ENCODE measurements around the gene ADH1A.
"Not testable (repeated sequence)": the region's sequence is repeated elsewhere in the genome, so short reads cannot be mapped to it uniquely, and the experiment has no call there.

ADH1A gene

GRCh38 chr4:99248714-99249113 lies 42.1 kb downstream of the ADH1A start:
- no peak overlapping the region for H2BK120ac ChIP-seq (ENCODE audit: insufficient read depth, low read length, poor library complexity)
- H3K27ac ChIP-seq (ENCODE audit: low read depth, low read length), result no peak overlapping the region
- H3K36me3 ChIP-seq (ENCODE audit: control insufficient read depth in 1 of 2, insufficient read depth in 2 of 2, low read length in 2 of 2), result no peaks in the 10 kb centered on the region
- no peak overlapping the region for H4K8ac ChIP-seq (ENCODE audit: low read depth, low read length)
- no peak overlapping the region for H3K18ac ChIP-seq (ENCODE audit: low read length)
- H3K9me3 ChIP-seq (ENCODE audit: insufficient read depth, low read depth, low read length), result no peaks in the 10 kb centered on the region
- H3K14ac ChIP-seq (ENCODE audit: low read length), result no peak overlapping the region
- no peak overlapping the region for H3K23ac ChIP-seq (ENCODE audit: low read length)
- H3K4me1 ChIP-seq (ENCODE audit: control insufficient read depth in 1 of 2, insufficient read depth in 2 of 2, low read length in 2 of 2), result peaks cover 0 to 4% of the 10 kb centered on the region in 2 experiments
- WGBS (ENCODE audit: extremely low coverage, insufficient coverage, insufficient read length), result no CpG with 5 or more reads among the region's 1 CpG
- no peaks in the 10 kb centered on the region for H3K79me1 ChIP-seq (ENCODE audit: low read length)
- H3K4ac ChIP-seq (ENCODE audit: low read depth, low read length), result no peak overlapping the region
- DNase-seq, result no peak
- no peak overlapping the region for H2BK12ac ChIP-seq (ENCODE audit: low read length)
- no peaks in the 10 kb centered on the region for H3K79me2 ChIP-seq (ENCODE audit: control insufficient read depth, insufficient read depth, low read length, poor library complexity)
- no peak overlapping the region for H3K4me3 ChIP-seq (ENCODE audit: low read depth, low read length)
- H2BK5ac ChIP-seq (ENCODE audit: low read depth, low read length, poor library complexity), result no peak overlapping the region
- H4K91ac ChIP-seq (ENCODE audit: low read depth, low read length), result no peak overlapping the region
- no peak overlapping the region for H2AK5ac ChIP-seq (ENCODE audit: low read length)
- H3K4me2 ChIP-seq (ENCODE audit: low read length), result no peak overlapping the region
- no peak overlapping the region for H2AFZ ChIP-seq (ENCODE audit: insufficient read depth, low read length, poor library complexity)
- no peaks in the 10 kb centered on the region for H3K27me3 ChIP-seq (ENCODE audit: insufficient read depth, low read length)
- no peak overlapping the region for H3K9ac ChIP-seq (ENCODE audit: low read length)
- H4K12ac ChIP-seq (ENCODE audit: low read depth, low read length), result no peak overlapping the region

GRCh38 chr4:99235955-99236354 lies 54.8 kb downstream of the ADH1A start:
- no peak overlapping the region for H2BK5ac ChIP-seq (ENCODE audit: low read depth, low read length, poor library complexity)
- no peak overlapping the region for H3K18ac ChIP-seq (ENCODE audit: low read length)
- no peak overlapping the region for H3K14ac ChIP-seq (ENCODE audit: low read length)
- no peak overlapping the region for H4K8ac ChIP-seq (ENCODE audit: low read depth, low read length)
- no peaks in the 10 kb centered on the region for H3K79me1 ChIP-seq (ENCODE audit: low read length)
- H3K23ac ChIP-seq (ENCODE audit: low read length), result no peak overlapping the region
- H3K4me2 ChIP-seq (ENCODE audit: low read length), result no peak overlapping the region
- H2BK120ac ChIP-seq (ENCODE audit: insufficient read depth, low read length, poor library complexity), result no peak overlapping the region
- DNase-seq, result peak in 1 of 2 donors; percentile 38
- no CpG with 5 or more reads among the region's 1 CpG for WGBS (ENCODE audit: extremely low coverage, insufficient coverage, insufficient read length)
- no peak overlapping the region for H2AK5ac ChIP-seq (ENCODE audit: low read length)
- H2AFZ ChIP-seq (ENCODE audit: insufficient read depth, low read length, poor library complexity), result no peak overlapping the region
- H4K12ac ChIP-seq (ENCODE audit: low read depth, low read length), result no peak overlapping the region
- no peak overlapping the region for H3K9ac ChIP-seq (ENCODE audit: low read length)
- no peaks in the 10 kb centered on the region for H3K27me3 ChIP-seq (ENCODE audit: insufficient read depth, low read length)
- no peak overlapping the region for H3K27ac ChIP-seq (ENCODE audit: low read depth, low read length)
- no peak overlapping the region for H4K91ac ChIP-seq (ENCODE audit: low read depth, low read length)
- H3K36me3 ChIP-seq (ENCODE audit: control insufficient read depth in 1 of 2, insufficient read depth in 2 of 2, low read length in 2 of 2), result no peaks in the 10 kb centered on the region
- H3K9me3 ChIP-seq (ENCODE audit: insufficient read depth, low read depth, low read length), result no peaks in the 10 kb centered on the region
- no peak overlapping the region for H3K4me3 ChIP-seq (ENCODE audit: low read depth, low read length)
- H2BK12ac ChIP-seq (ENCODE audit: low read length), result no peak overlapping the region
- H3K4me1 ChIP-seq (ENCODE audit: control insufficient read depth in 1 of 2, insufficient read depth in 2 of 2, low read length in 2 of 2), result peaks cover 4 to 8% of the 10 kb centered on the region in 2 experiments
- no peaks in the 10 kb centered on the region for H3K79me2 ChIP-seq (ENCODE audit: control insufficient read depth, insufficient read depth, low read length, poor library complexity)
- H3K4ac ChIP-seq (ENCODE audit: low read depth, low read length), result no peak overlapping the region

GRCh38 chr4:99234331-99235010 lies 56.3 kb downstream of the ADH1A start:
- H3K18ac ChIP-seq (ENCODE audit: low read length), result no peak overlapping the region
- H4K91ac ChIP-seq (ENCODE audit: low read depth, low read length), result no peak overlapping the region
- WGBS (ENCODE audit: extremely low coverage, insufficient coverage, insufficient read length), result no CpG with 5 or more reads among the region's 2 CpGs
- no peak overlapping the region for H2AFZ ChIP-seq (ENCODE audit: insufficient read depth, low read length, poor library complexity)
- no peak overlapping the region for H2BK120ac ChIP-seq (ENCODE audit: insufficient read depth, low read length, poor library complexity)
- no peak overlapping the region for H3K4me3 ChIP-seq (ENCODE audit: low read depth, low read length)
- no peak overlapping the region for H3K9ac ChIP-seq (ENCODE audit: low read length)
- no peak overlapping the region for H3K14ac ChIP-seq (ENCODE audit: low read length)
- H3K4ac ChIP-seq (ENCODE audit: low read depth, low read length), result no peak overlapping the region
- no peak overlapping the region for H4K12ac ChIP-seq (ENCODE audit: low read depth, low read length)
- H3K79me2 ChIP-seq (ENCODE audit: control insufficient read depth, insufficient read depth, low read length, poor library complexity), result no peaks in the 10 kb centered on the region
- no peak overlapping the region for H2BK5ac ChIP-seq (ENCODE audit: low read depth, low read length, poor library complexity)
- peaks cover 4 to 8% of the 10 kb centered on the region in 2 experiments for H3K4me1 ChIP-seq (ENCODE audit: control insufficient read depth in 1 of 2, insufficient read depth in 2 of 2, low read length in 2 of 2)
- H4K8ac ChIP-seq (ENCODE audit: low read depth, low read length), result no peak overlapping the region
- H3K23ac ChIP-seq (ENCODE audit: low read length), result no peak overlapping the region
- no peak overlapping the region for H2BK12ac ChIP-seq (ENCODE audit: low read length)
- no peaks in the 10 kb centered on the region for H3K27me3 ChIP-seq (ENCODE audit: insufficient read depth, low read length)
- H3K9me3 ChIP-seq (ENCODE audit: insufficient read depth, low read depth, low read length), result no peaks in the 10 kb centered on the region
- no peaks in the 10 kb centered on the region for H3K79me1 ChIP-seq (ENCODE audit: low read length)
- H3K4me2 ChIP-seq (ENCODE audit: low read length), result no peak overlapping the region
- H3K27ac ChIP-seq (ENCODE audit: low read depth, low read length), result no peak overlapping the region
- no peaks in the 10 kb centered on the region for H3K36me3 ChIP-seq (ENCODE audit: control insufficient read depth in 1 of 2, insufficient read depth in 2 of 2, low read length in 2 of 2)
- no peak overlapping the region for H2AK5ac ChIP-seq (ENCODE audit: low read length)
- peak; percentile 51 to 57 for DNase-seq

- H3K23ac ChIP-seq (ENCODE audit: low read length); H3K79me2 ChIP-seq (ENCODE audit: control insufficient read depth, insufficient read depth, low read length, poor library complexity); H3K9me3 ChIP-seq (ENCODE audit: insufficient read depth, low read depth, low read length); H3K79me1 ChIP-seq (ENCODE audit: low read length); H3K14ac ChIP-seq (ENCODE audit: low read length); H3K36me3 ChIP-seq (ENCODE audit: control insufficient read depth in 1 of 2, insufficient read depth in 2 of 2, low read length in 2 of 2); H4K91ac ChIP-seq (ENCODE audit: low read depth, low read length); H3K27me3 ChIP-seq (ENCODE audit: insufficient read depth, low read length); H2AFZ ChIP-seq (ENCODE audit: insufficient read depth, low read length, poor library complexity); H4K8ac ChIP-seq (ENCODE audit: low read depth, low read length); H2AK5ac ChIP-seq (ENCODE audit: low read length); H3K27ac ChIP-seq (ENCODE audit: low read depth, low read length); H3K4ac ChIP-seq (ENCODE audit: low read depth, low read length); H2BK12ac ChIP-seq (ENCODE audit: low read length); H4K12ac ChIP-seq (ENCODE audit: low read depth, low read length); H3K4me3 ChIP-seq (ENCODE audit: low read depth, low read length); H2BK5ac ChIP-seq (ENCODE audit: low read depth, low read length, poor library complexity); H2BK120ac ChIP-seq (ENCODE audit: insufficient read depth, low read length, poor library complexity); H3K18ac ChIP-seq (ENCODE audit: low read length); H3K4me1 ChIP-seq (ENCODE audit: control insufficient read depth in 1 of 2, insufficient read depth in 2 of 2, low read length in 2 of 2); H3K9ac ChIP-seq (ENCODE audit: low read length); H3K4me2 ChIP-seq (ENCODE audit: low read length): not testable (repeated sequence)
- no CpG with 5 or more reads among the region's 2 CpGs for whole genome bisulfite sequencing (ENCODE audit: extremely low coverage, insufficient coverage, insufficient read length)
- peak; percentile 18 to 34 for DNase-seq
Measured at GRCh38 chr4:99233397-99233796, 57.4 kb downstream of the ADH1A start.

Data from trophoblast cell (in vitro differentiated cells and primary cell).